Measurements from ENCODE around the gene SPDYE2B. TPM values are rescaled to one million over a fixed set of nuclear protein-coding genes. Genes with fewer than 3 reads are reported as not detected.
"Not testable (repeated sequence)": the region's sequence is repeated elsewhere in the genome, so short reads cannot be mapped to it uniquely, and the experiment has no call there.

SPDYE2B gene
- total and polyA plus RNA-seq, 2 donors (not counting 1 experiment from before 2014, with no cell fraction given) = not detected

DNA sequence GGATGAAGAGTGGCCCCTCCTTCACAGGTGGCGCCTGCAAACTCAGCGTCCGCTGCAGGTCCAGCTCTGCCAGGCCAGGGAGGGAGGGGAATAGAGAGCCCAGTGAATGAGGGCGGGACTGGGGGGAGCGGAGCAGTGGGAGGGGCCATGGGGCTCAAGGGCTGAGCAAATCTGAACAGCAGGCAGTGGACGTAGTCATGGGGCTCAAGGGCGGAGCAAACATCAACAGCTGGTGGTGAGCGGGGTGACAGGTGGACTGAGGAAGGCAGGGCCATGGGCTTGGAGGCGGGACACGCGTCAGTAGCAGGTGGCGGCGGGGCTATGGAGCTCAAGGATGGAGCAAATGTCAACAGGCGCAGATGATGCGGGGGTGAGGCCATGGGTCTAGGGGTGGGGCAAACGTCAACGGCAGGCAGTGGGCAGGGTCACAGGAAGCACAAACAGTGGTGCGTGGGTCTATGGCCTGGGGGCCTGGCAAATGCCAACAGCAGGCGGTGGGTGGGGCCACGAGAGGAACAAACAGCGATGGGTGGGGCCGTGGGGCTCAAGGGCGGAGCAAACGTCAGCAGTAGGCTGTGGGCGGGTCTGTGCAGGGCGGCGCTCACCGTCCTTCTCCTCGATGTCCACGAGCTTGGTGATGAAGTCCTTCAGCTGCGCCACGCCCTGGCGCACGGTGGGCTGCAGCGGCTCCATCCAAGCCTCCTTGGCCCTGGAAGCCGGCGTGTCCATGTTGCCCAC, 38.3 kb downstream of the SPDYE2B start:
- not testable (repeated sequence) for H3K4me1 ChIP-seq (ENCODE audit: control insufficient read depth, extremely low read depth, insufficient read depth, low read length); H3K27me3 ChIP-seq (ENCODE audit: control insufficient read depth, insufficient read depth, low read length); H4K20me1 ChIP-seq (ENCODE audit: control insufficient read depth, extremely low read depth, insufficient read depth, low read length); H3K9ac ChIP-seq (ENCODE audit: insufficient read depth, low read length); H3K36me3 ChIP-seq (ENCODE audit: control insufficient read depth, insufficient read depth, low read length); H3K9me3 ChIP-seq (ENCODE audit: control insufficient read depth, insufficient read depth, low read depth, low read length); H2AFZ ChIP-seq (ENCODE audit: low read length); H3K27ac ChIP-seq (ENCODE audit: insufficient read depth, low read length); H3K79me2 ChIP-seq (ENCODE audit: control insufficient read depth, insufficient read depth, low read length); H3K4me2 ChIP-seq (ENCODE audit: extremely low read depth, insufficient read depth, low read length); H3K4me3 ChIP-seq (replicated peaks in 1 of 4; ENCODE audit: control extremely low read depth in 1 of 4, insufficient read depth in 1 of 4, low read depth in 3 of 4, low read length in 4 of 4); DNase-seq (ENCODE audit: low read depth in 2 of 2)

GRCh38 chr7:102689436-102690282, 39.5 kb downstream of the SPDYE2B start:
- not testable (repeated sequence) for H3K27me3 ChIP-seq (ENCODE audit: control insufficient read depth, insufficient read depth, low read length); H3K27ac ChIP-seq (ENCODE audit: insufficient read depth, low read length); H3K9me3 ChIP-seq (ENCODE audit: control insufficient read depth, insufficient read depth, low read depth, low read length); H3K9ac ChIP-seq (ENCODE audit: insufficient read depth, low read length); H3K36me3 ChIP-seq (ENCODE audit: control insufficient read depth, insufficient read depth, low read length); H4K20me1 ChIP-seq (ENCODE audit: control insufficient read depth, extremely low read depth, insufficient read depth, low read length); H3K4me2 ChIP-seq (ENCODE audit: extremely low read depth, insufficient read depth, low read length); H2AFZ ChIP-seq (ENCODE audit: low read length); H3K4me1 ChIP-seq (ENCODE audit: control insufficient read depth, extremely low read depth, insufficient read depth, low read length); H3K79me2 ChIP-seq (ENCODE audit: control insufficient read depth, insufficient read depth, low read length); DNase-seq (ENCODE audit: low read depth in 2 of 2); H3K4me3 ChIP-seq (replicated peaks in 1 of 4; ENCODE audit: control extremely low read depth in 1 of 4, insufficient read depth in 1 of 4, low read depth in 3 of 4, low read length in 4 of 4)

DNA sequence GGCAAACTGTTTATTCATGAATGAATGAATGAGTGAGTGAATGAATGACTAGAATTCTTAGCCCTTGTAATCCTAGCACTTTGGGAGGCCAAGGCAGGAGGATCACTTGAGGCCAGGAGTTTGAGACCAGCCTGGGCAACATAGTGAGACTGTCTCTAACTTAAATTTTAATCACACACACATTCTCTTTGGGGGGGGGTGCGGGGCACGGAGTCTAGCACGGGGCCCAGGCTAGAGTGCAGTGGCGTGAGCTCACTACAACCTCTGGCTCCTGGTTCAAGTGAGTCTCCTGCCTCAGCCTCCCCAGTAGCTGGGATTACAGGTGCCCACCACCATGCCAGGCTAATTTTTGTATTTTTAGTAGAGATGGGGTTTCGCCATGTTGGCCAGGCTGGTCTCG, 40.5 kb downstream of the SPDYE2B start:
- not testable (repeated sequence) for H3K27ac ChIP-seq (ENCODE audit: insufficient read depth, low read length); H3K9me3 ChIP-seq (ENCODE audit: control insufficient read depth, insufficient read depth, low read depth, low read length); H3K4me3 ChIP-seq (replicated peaks in 1 of 4; ENCODE audit: control extremely low read depth in 1 of 4, insufficient read depth in 1 of 4, low read depth in 3 of 4, low read length in 4 of 4); H3K4me1 ChIP-seq (ENCODE audit: control insufficient read depth, extremely low read depth, insufficient read depth, low read length); H3K9ac ChIP-seq (ENCODE audit: insufficient read depth, low read length); H3K36me3 ChIP-seq (ENCODE audit: control insufficient read depth, insufficient read depth, low read length); H3K79me2 ChIP-seq (ENCODE audit: control insufficient read depth, insufficient read depth, low read length); DNase-seq (ENCODE audit: low read depth in 2 of 2); H3K4me2 ChIP-seq (ENCODE audit: extremely low read depth, insufficient read depth, low read length); H2AFZ ChIP-seq (ENCODE audit: low read length); H4K20me1 ChIP-seq (ENCODE audit: control insufficient read depth, extremely low read depth, insufficient read depth, low read length); H3K27me3 ChIP-seq (ENCODE audit: control insufficient read depth, insufficient read depth, low read length)

DNA sequence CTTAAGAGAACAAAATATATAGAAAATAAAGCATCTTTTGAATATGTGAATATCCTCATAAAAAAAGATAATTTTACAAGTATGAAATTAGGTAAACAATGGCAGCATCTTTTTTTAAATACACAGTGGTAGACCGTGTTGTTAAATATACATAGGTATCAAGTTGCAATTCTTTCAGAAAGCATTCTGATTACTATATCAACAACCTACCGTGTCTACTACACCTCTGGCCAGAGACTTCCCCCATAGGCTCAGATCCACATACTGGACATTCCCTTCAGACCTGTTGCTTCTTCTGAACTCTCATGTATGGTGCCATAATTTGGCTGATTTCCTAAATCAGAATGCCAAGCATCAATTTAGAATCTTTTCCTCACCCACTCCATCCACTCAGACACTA, 43.9 kb downstream of the SPDYE2B start:
- DNase-seq (ENCODE audit: low read depth in 2 of 2); H3K9me3 ChIP-seq (ENCODE audit: control insufficient read depth, insufficient read depth, low read depth, low read length); H3K9ac ChIP-seq (ENCODE audit: insufficient read depth, low read length); H3K79me2 ChIP-seq (ENCODE audit: control insufficient read depth, insufficient read depth, low read length); H3K27ac ChIP-seq (ENCODE audit: insufficient read depth, low read length); H3K4me1 ChIP-seq (ENCODE audit: control insufficient read depth, extremely low read depth, insufficient read depth, low read length); H3K27me3 ChIP-seq (ENCODE audit: control insufficient read depth, insufficient read depth, low read length); H4K20me1 ChIP-seq (ENCODE audit: control insufficient read depth, extremely low read depth, insufficient read depth, low read length); H3K36me3 ChIP-seq (ENCODE audit: control insufficient read depth, insufficient read depth, low read length); H3K4me2 ChIP-seq (ENCODE audit: extremely low read depth, insufficient read depth, low read length); H2AFZ ChIP-seq (ENCODE audit: low read length); H3K4me3 ChIP-seq (replicated peaks in 1 of 4; ENCODE audit: control extremely low read depth in 1 of 4, insufficient read depth in 1 of 4, low read depth in 3 of 4, low read length in 4 of 4): not testable (repeated sequence)

- H3K9ac ChIP-seq (ENCODE audit: insufficient read depth, low read length); H3K9me3 ChIP-seq (ENCODE audit: control insufficient read depth, insufficient read depth, low read depth, low read length); H3K79me2 ChIP-seq (ENCODE audit: control insufficient read depth, insufficient read depth, low read length); H2AFZ ChIP-seq (ENCODE audit: low read length); H3K27me3 ChIP-seq (ENCODE audit: control insufficient read depth, insufficient read depth, low read length); H3K4me2 ChIP-seq (ENCODE audit: extremely low read depth, insufficient read depth, low read length); H3K4me3 ChIP-seq (replicated peaks in 1 of 4; ENCODE audit: control extremely low read depth in 1 of 4, insufficient read depth in 1 of 4, low read depth in 3 of 4, low read length in 4 of 4); H3K27ac ChIP-seq (ENCODE audit: insufficient read depth, low read length); DNase-seq (ENCODE audit: low read depth in 2 of 2); H3K4me1 ChIP-seq (ENCODE audit: control insufficient read depth, extremely low read depth, insufficient read depth, low read length); H3K36me3 ChIP-seq (ENCODE audit: control insufficient read depth, insufficient read depth, low read length); H4K20me1 ChIP-seq (ENCODE audit: control insufficient read depth, extremely low read depth, insufficient read depth, low read length): not testable (repeated sequence)
Observed at GRCh38 chr7:102695033-102695552, 45.0 kb downstream of the SPDYE2B start.

DNA sequence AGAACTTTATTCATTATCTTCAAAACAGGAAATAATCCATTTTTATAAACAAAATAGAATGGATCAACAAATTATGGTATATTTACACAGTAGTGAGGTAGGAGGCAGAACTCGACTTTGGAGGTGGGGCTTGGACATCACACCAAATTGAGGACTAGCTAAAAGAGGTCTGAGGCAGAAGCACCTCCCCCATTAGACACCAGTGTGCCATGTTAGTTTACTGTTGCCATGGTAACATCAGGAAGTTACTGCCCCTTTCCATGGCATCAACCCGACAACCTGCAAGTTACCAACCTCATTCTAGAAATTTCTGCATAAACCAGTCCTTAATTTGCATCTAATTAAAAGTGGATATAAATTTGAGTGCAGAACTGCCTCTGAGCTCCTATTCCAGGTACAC, 45.9 kb downstream of the SPDYE2B start:
- H3K9ac ChIP-seq (ENCODE audit: insufficient read depth, low read length); H3K4me3 ChIP-seq (replicated peaks in 1 of 4; ENCODE audit: control extremely low read depth in 1 of 4, insufficient read depth in 1 of 4, low read depth in 3 of 4, low read length in 4 of 4); H2AFZ ChIP-seq (ENCODE audit: low read length); H4K20me1 ChIP-seq (ENCODE audit: control insufficient read depth, extremely low read depth, insufficient read depth, low read length); H3K27ac ChIP-seq (ENCODE audit: insufficient read depth, low read length); H3K79me2 ChIP-seq (ENCODE audit: control insufficient read depth, insufficient read depth, low read length); H3K4me2 ChIP-seq (ENCODE audit: extremely low read depth, insufficient read depth, low read length); H3K36me3 ChIP-seq (ENCODE audit: control insufficient read depth, insufficient read depth, low read length); DNase-seq (ENCODE audit: low read depth in 2 of 2); H3K4me1 ChIP-seq (ENCODE audit: control insufficient read depth, extremely low read depth, insufficient read depth, low read length); H3K27me3 ChIP-seq (ENCODE audit: control insufficient read depth, insufficient read depth, low read length); H3K9me3 ChIP-seq (ENCODE audit: control insufficient read depth, insufficient read depth, low read depth, low read length): not testable (repeated sequence)
